Measurements from ENCODE around the gene CEP152.

Gene CEP152

GRCh38 chr15:48858401-48858800, 47.5 kb upstream of the CEP152 start (continued):
- TF ChIP-seq ZBTB48 (tag by site-specific recombination; IDR thresholded peaks at IDR 0.05): peak; percentile 43; the same call in 1 of the 2 replicates
- TF ChIP-seq, protein P1, sequence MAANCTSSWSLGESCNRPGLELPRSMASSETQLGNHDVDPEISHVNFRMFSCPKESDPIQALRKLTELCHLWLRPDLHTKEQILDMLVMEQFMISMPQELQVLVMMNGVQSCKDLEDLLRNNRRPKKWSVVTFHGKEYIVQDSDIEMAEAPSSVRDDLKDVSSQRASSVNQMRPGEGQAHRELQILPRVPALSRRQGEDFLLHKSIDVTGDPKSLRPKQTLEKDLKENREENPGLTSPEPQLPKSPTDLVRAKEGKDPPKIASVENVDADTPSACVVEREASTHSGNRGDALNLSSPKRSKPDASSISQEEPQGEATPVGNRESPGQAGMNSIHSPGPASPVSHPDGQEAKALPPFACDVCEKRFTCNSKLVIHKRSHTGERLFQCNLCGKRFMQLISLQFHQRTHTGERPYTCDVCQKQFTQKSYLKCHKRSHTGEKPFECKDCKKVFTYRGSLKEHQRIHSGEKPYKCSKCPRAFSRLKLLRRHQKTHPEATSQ (tag by site-specific recombination; IDR thresholded peaks at IDR 0.05): no peak

GRCh38 chr15:48856942-48857341, 46.1 kb upstream of the CEP152 start:
- CTCF ChIA-PET: interaction anchor here (0.5 to 1.7 kb wide), 5 partner anchors 289 to 508 kb away, joined by 3 to 5 read pairs (median 4); no protein-coding TSS in a partner anchor

More at GRCh38 chr15:48856942-48857341, 46.1 kb upstream of the CEP152 start:
- Histone ChIP-seq H3K36me3 (ENCODE audit: control insufficient read depth in 2 of 2, insufficient read depth in 1 of 2, low read length in 2 of 2) (no peaks in the 10 kb centered on the region), H3K9me3 (ENCODE audit: control insufficient read depth, insufficient read depth, low read depth, low read length) (no peaks in the 10 kb centered on the region), H3K4me1 (ENCODE audit: control insufficient read depth, insufficient read depth, low read length) (peaks cover 4% of the 10 kb centered on the region; the same call in 1 of the 2 replicates), H3K27ac (ENCODE audit: extremely low read depth, low read depth, low read length) (no peak overlapping the region), H3K4me3 (ENCODE audit: low read depth, low read length) (no peak overlapping the region)
- TF ChIP-seq ZNF768 (tag by site-specific recombination; IDR thresholded peaks at IDR 0.05) (no peak), ZNF48 (tag by site-specific recombination; IDR thresholded peaks at IDR 0.05) (no peak), PRDM2 (tag by site-specific recombination; IDR thresholded peaks at IDR 0.05; ENCODE audit: borderline replicate concordance) (no peak), ZFHX2 (tag by site-specific recombination; conservative IDR thresholded peaks at IDR 0.05) (no peak), ZNF146 (tag by site-specific recombination; IDR thresholded peaks at IDR 0.05) (no peak), ZNF571 (tag by site-specific recombination; IDR thresholded peaks at IDR 0.05) (no peak), ZNF529 (tag by site-specific recombination; IDR thresholded peaks at IDR 0.05; ENCODE audit: insufficient replicate concordance) (no peak), ZNF670 (tag by site-specific recombination; IDR thresholded peaks at IDR 0.05; ENCODE audit: low read depth) (no peak), ZBTB6 (tag by site-specific recombination; IDR thresholded peaks at IDR 0.05) (no peak), ZBTB1 (tag by site-specific recombination; IDR thresholded peaks at IDR 0.05) (no peak), ZNF777 (tag by site-specific recombination; IDR thresholded peaks at IDR 0.05; ENCODE audit: borderline replicate concordance) (no peak), BCL11A (tag by site-specific recombination; IDR thresholded peaks at IDR 0.05; ENCODE audit: low read depth) (no peak), ZEB2 (tag by site-specific recombination; IDR thresholded peaks at IDR 0.05) (no peak)
- TF ChIP-seq, protein P2, sequence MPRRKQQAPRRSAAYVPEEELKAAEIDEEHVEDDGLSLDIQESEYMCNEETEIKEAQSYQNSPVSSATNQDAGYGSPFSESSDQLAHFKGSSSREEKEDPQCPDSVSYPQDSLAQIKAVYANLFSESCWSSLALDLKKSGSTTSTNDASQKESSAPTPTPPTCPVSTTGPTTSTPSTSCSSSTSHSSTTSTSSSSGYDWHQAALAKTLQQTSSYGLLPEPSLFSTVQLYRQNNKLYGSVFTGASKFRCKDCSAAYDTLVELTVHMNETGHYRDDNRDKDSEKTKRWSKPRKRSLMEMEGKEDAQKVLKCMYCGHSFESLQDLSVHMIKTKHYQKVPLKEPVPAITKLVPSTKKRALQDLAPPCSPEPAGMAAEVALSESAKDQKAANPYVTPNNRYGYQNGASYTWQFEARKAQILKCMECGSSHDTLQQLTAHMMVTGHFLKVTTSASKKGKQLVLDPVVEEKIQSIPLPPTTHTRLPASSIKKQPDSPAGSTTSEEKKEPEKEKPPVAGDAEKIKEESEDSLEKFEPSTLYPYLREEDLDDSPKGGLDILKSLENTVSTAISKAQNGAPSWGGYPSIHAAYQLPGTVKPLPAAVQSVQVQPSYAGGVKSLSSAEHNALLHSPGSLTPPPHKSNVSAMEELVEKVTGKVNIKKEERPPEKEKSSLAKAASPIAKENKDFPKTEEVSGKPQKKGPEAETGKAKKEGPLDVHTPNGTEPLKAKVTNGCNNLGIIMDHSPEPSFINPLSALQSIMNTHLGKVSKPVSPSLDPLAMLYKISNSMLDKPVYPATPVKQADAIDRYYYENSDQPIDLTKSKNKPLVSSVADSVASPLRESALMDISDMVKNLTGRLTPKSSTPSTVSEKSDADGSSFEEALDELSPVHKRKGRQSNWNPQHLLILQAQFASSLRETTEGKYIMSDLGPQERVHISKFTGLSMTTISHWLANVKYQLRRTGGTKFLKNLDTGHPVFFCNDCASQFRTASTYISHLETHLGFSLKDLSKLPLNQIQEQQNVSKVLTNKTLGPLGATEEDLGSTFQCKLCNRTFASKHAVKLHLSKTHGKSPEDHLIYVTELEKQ (tag by site-specific recombination; IDR thresholded peaks at IDR 0.05; ENCODE audit: borderline replicate concordance): no peak
- POLR2A ChIA-PET: no interaction called here

Data from HEK293 (cell line).